Measurements from ENCODE around the gene ARMC5.
"Not testable (repeated sequence)": the region's sequence is repeated elsewhere in the genome, so short reads cannot be mapped to it uniquely, and the experiment has no call there.

ARMC5 gene

GRCh38 chr16:31458844-31459686 lies at the start of gene ARMC5:
Gene ARMC5 (plus strand): TSS chr16:31459501. CDS start chr16:31459525, 24 bp downstream.
- peak; percentile 86 to 89 (median 89) for DNase-seq (ENCODE audit: low read depth in 2 of 3, low spot score in 2 of 3)

GRCh38 chr16:31410082-31410481 lies 49.2 kb upstream of the ARMC5 start:
- no peak for DNase-seq (ENCODE audit: low read depth in 2 of 3, low spot score in 2 of 3)

- DNase-seq (ENCODE audit: low read depth in 2 of 3, low spot score in 2 of 3): no peak
Observed at GRCh38 chr16:31411024-31411844, 48.1 kb upstream of the ARMC5 start.

GRCh38 chr16:31412750-31413149 lies 46.6 kb upstream of the ARMC5 start:
- DNase-seq (ENCODE audit: low read depth in 2 of 3, low spot score in 2 of 3): no peak

GRCh38 chr16:31413381-31413780 lies 45.9 kb upstream of the ARMC5 start:
- DNase-seq (ENCODE audit: low read depth in 2 of 3, low spot score in 2 of 3): no peak

GRCh38 chr16:31413943-31414342 lies 45.4 kb upstream of the ARMC5 start:
- no peak for DNase-seq (ENCODE audit: low read depth in 2 of 3, low spot score in 2 of 3)

GRCh38 chr16:31414706-31415105 lies 44.6 kb upstream of the ARMC5 start:
- no peak for DNase-seq (ENCODE audit: low read depth in 2 of 3, low spot score in 2 of 3)

- no peak for DNase-seq (ENCODE audit: low read depth in 2 of 3, low spot score in 2 of 3)
Observed at GRCh38 chr16:31416371-31416770, 42.9 kb upstream of the ARMC5 start.

GRCh38 chr16:31417036-31417435 lies 42.3 kb upstream of the ARMC5 start:
- not testable (repeated sequence) for DNase-seq (ENCODE audit: low read depth in 2 of 3, low spot score in 2 of 3)

GRCh38 chr16:31417916-31418315 lies 41.4 kb upstream of the ARMC5 start:
- DNase-seq (ENCODE audit: low read depth in 2 of 3, low spot score in 2 of 3): no peak

- DNase-seq (ENCODE audit: low read depth in 2 of 3, low spot score in 2 of 3): no peak
Observed at GRCh38 chr16:31420037-31420436, 39.3 kb upstream of the ARMC5 start.

GRCh38 chr16:31421587-31421986 lies 37.7 kb upstream of the ARMC5 start:
- peak in 2 of 3 experiments; percentile 36 to 52 for DNase-seq (ENCODE audit: low read depth in 2 of 3, low spot score in 2 of 3)

- DNase-seq (ENCODE audit: low read depth in 2 of 3, low spot score in 2 of 3): no peak
Observed at GRCh38 chr16:31423241-31423640, 36.1 kb upstream of the ARMC5 start.

- no peak for DNase-seq (ENCODE audit: low read depth in 2 of 3, low spot score in 2 of 3)
Observed at GRCh38 chr16:31423801-31424200, 35.5 kb upstream of the ARMC5 start.

- DNase-seq (ENCODE audit: low read depth in 2 of 3, low spot score in 2 of 3): peak in 2 of 3 experiments; percentile 35 to 47
Observed at GRCh38 chr16:31427441-31428278, 31.6 kb upstream of the ARMC5 start.

GRCh38 chr16:31428279-31428597 lies 31.1 kb upstream of the ARMC5 start, which contains the start of gene COX6A2:
Gene COX6A2 (minus strand): TSS chr16:31428360. CDS start chr16:31428325, 35 bp downstream.
- DNase-seq (ENCODE audit: low read depth in 2 of 3, low spot score in 2 of 3): no peak

GRCh38 chr16:31428638-31429247 lies 30.6 kb upstream of the ARMC5 start:
- DNase-seq (ENCODE audit: low read depth in 2 of 3, low spot score in 2 of 3): no peak

- DNase-seq (ENCODE audit: low read depth in 2 of 3, low spot score in 2 of 3): no peak
Observed at GRCh38 chr16:31429314-31429713, 30.0 kb upstream of the ARMC5 start.

- no peak for DNase-seq (ENCODE audit: low read depth in 2 of 3, low spot score in 2 of 3)
Observed at GRCh38 chr16:31429796-31430195, 29.5 kb upstream of the ARMC5 start.

GRCh38 chr16:31430380-31431052 lies 28.8 kb upstream of the ARMC5 start:
- no peak for DNase-seq (ENCODE audit: low read depth in 2 of 3, low spot score in 2 of 3)

Data from activated CD8-positive, alpha-beta memory T cell treated with anti-CD3 and anti-CD28 coated beads for 48 hours (primary cell).